SU-DHL-6 (cell line): ENCODE measurements around the gene PSG5.
A peak's percentile ranks its signal among the peaks of the same experiment; 100 is the strongest.
"Not testable (repeated sequence)": the region's sequence is repeated elsewhere in the genome, so short reads cannot be mapped to it uniquely, and the experiment has no call there.

ENCODE experiments used
- H2AFZ ChIP-seq: fragments of 200-600 bp; sonication (generic); 2 replicates; pipeline ENCODE4 v1.6.1; 2014; ENCODE audit warnings: low read depth, mild to moderate bottlenecking, moderate library complexity, mixed read lengths, antibody characterized with exemption, low read length; ENCODE audit not compliant: severe bottlenecking
- H3F3A ChIP-seq: fragments of 200-600 bp; shearing (Covaris generic); 2 replicates; pipeline ENCODE4 v1.6.0; 2016; ENCODE audit warnings: antibody characterized with exemption, mild to moderate bottlenecking; ENCODE audit not compliant: insufficient read depth
- H3K27ac ChIP-seq: fragments of 200-600 bp; sonication (generic); 2 replicates; pipeline ENCODE4 v1.5.1; 2016; ENCODE audit warnings: low read depth, mild to moderate bottlenecking, low read length, moderate library complexity, mixed read lengths
- H3K27me3 ChIP-seq: fragments of 200-600 bp; sonication (generic), shearing (Covaris generic); 2 replicates; pipeline ENCODE4 v1.6.0; 2014; ENCODE audit warnings: mild to moderate bottlenecking, low read length
- H3K36me3 ChIP-seq: fragments of 200-600 bp; sonication (generic); 2 replicates; pipeline ENCODE4 v1.6.1; 2014; ENCODE audit warnings: mild to moderate bottlenecking, low read length, mixed read lengths
- H3K4me2 ChIP-seq: fragments of 300-600, 200-600 bp; shearing (Covaris generic), sonication (generic); 2 replicates; pipeline ENCODE4 v1.6.0; 2014; ENCODE audit warnings: low read length, low read depth, mild to moderate bottlenecking; ENCODE audit not compliant: poor library complexity, severe bottlenecking
- H3K4me3 ChIP-seq: fragments of 200-600 bp; sonication (generic); 2 replicates; pipeline ENCODE4 v1.5.1; 2014; ENCODE audit warnings: antibody characterized with exemption, low read length, mild to moderate bottlenecking, mixed read lengths; ENCODE audit not compliant: insufficient read depth, poor library complexity, severe bottlenecking
- H3K79me2 ChIP-seq: fragments of 200-600 bp; sonication (generic); 2 replicates; pipeline ENCODE4 v1.6.1; 2014; ENCODE audit warnings: mild to moderate bottlenecking, low read length, moderate library complexity; ENCODE audit not compliant: insufficient read depth
- H3K9ac ChIP-seq: fragments of 200-600 bp; sonication (generic); 2 replicates; pipeline ENCODE4 v1.7.0; 2014; ENCODE audit warnings: mild to moderate bottlenecking, low read length
- H3K9me2 ChIP-seq: fragments of 200-600 bp; sonication (generic); replicated peaks from 2 replicates; pipeline ENCODE4 v1.6.1; 2014; ENCODE audit warnings: low read length; ENCODE audit not compliant: insufficient read depth
- H3K9me3 ChIP-seq: fragments of 200-600 bp; sonication (generic); 2 replicates; pipeline ENCODE4 v1.6.1; 2014; ENCODE audit warnings: low read length, mixed read lengths; ENCODE audit not compliant: insufficient read depth
- H4K20me1 ChIP-seq: fragments of 200-600 bp; sonication (generic); 2 replicates; pipeline ENCODE4 v1.6.1; 2014; ENCODE audit warnings: low read depth, mild to moderate bottlenecking, antibody characterized with exemption, low read length, moderate library complexity, mixed read lengths
- CTCF ChIP-seq: fragments of 200-600 bp; sonication (generic); IDR thresholded peaks from one replicate; pipeline ENCODE4 v1.5.1; 2017; ENCODE audit warnings: antibody characterized with exemption, mild to moderate bottlenecking, low read length, moderate library complexity; ENCODE audit not compliant: insufficient read depth, poor library complexity, severe bottlenecking
- EZH2phosphoT487 ChIP-seq: fragments of 200-600 bp; sonication (generic), shearing (Covaris generic); conservative IDR thresholded peaks from 2 replicates; pipeline ENCODE4 v1.6.1; 2018; ENCODE audit warnings: mild to moderate bottlenecking, antibody characterized with exemption, low read length, moderate library complexity, mixed read lengths

PSG5 gene

GRCh38 chr19:43207991-43208390, 21.7 kb upstream of the PSG5 start:
- Histone ChIP-seq H3K9me2 (no peaks in the 10 kb centered on the region), H3K27me3 (no peaks in the 10 kb centered on the region), H2AFZ (no peak overlapping the region), H3K9ac (no peak overlapping the region), H3K36me3 (no peaks in the 10 kb centered on the region), H3K9me3 (no peaks in the 10 kb centered on the region), H4K20me1 (no peaks in the 10 kb centered on the region), H3F3A (no peaks in the 10 kb centered on the region), H3K79me2 (no peaks in the 10 kb centered on the region), H3K4me2 (no peak overlapping the region), H3K4me3 (no peak overlapping the region), H3K27ac (no peak overlapping the region)
- TF ChIP-seq CTCF (no peak), EZH2phosphoT487 (no peak)

- H3K9me3 ChIP-seq, H3K27ac ChIP-seq, H3K9me2 ChIP-seq, H3K9ac ChIP-seq, H3K36me3 ChIP-seq, H3K79me2 ChIP-seq, H2AFZ ChIP-seq, H3K4me2 ChIP-seq, H3K27me3 ChIP-seq, H4K20me1 ChIP-seq, H3F3A ChIP-seq, H3K4me3 ChIP-seq: not testable (repeated sequence)
- TF ChIP-seq CTCF = peak; percentile 23
These were observed 20.8 kb upstream of the PSG5 start for GRCh38 chr19:43207174-43207573.

GRCh38 chr19:43205471-43206105, 19.3 kb upstream of the PSG5 start, which contains the start of gene PSG4:
Gene PSG4, minus strand, starts transcription at chr19:43205638. Its CDS starts 102 bp downstream, at chr19:43205536.
- not testable (repeated sequence) for H3K79me2 ChIP-seq, H3K27ac ChIP-seq, H4K20me1 ChIP-seq, H3K9me2 ChIP-seq, H3K27me3 ChIP-seq, H3K4me2 ChIP-seq, H3K36me3 ChIP-seq, H3K9ac ChIP-seq, H3F3A ChIP-seq, H3K4me3 ChIP-seq, H3K9me3 ChIP-seq, H2AFZ ChIP-seq

GRCh38 chr19:43203611-43204010, 17.3 kb upstream of the PSG5 start:
- H3K36me3 ChIP-seq, H2AFZ ChIP-seq, H3K79me2 ChIP-seq, H3K27ac ChIP-seq, H3K9ac ChIP-seq, H3K4me2 ChIP-seq, H3F3A ChIP-seq, H3K4me3 ChIP-seq, H3K27me3 ChIP-seq, H3K9me2 ChIP-seq, H3K9me3 ChIP-seq, H4K20me1 ChIP-seq: not testable (repeated sequence)

GRCh38 chr19:43201891-43202290, 15.6 kb upstream of the PSG5 start:
- H3K27ac ChIP-seq, H3K79me2 ChIP-seq, H3K4me2 ChIP-seq, H3K9me2 ChIP-seq, H3K36me3 ChIP-seq, H3K27me3 ChIP-seq, H3K9me3 ChIP-seq, H3F3A ChIP-seq, H4K20me1 ChIP-seq, H3K9ac ChIP-seq, H2AFZ ChIP-seq, H3K4me3 ChIP-seq: not testable (repeated sequence)

- H4K20me1 ChIP-seq, H3F3A ChIP-seq, H3K4me3 ChIP-seq, H2AFZ ChIP-seq, H3K4me2 ChIP-seq, H3K36me3 ChIP-seq, H3K27ac ChIP-seq, H3K9me3 ChIP-seq, H3K9ac ChIP-seq, H3K79me2 ChIP-seq, H3K27me3 ChIP-seq, H3K9me2 ChIP-seq: not testable (repeated sequence)
These were observed 15.0 kb upstream of the PSG5 start for GRCh38 chr19:43201337-43201801.
